KOPT-K1 (cell line): ENCODE measurements around the gene ATXN2.
"Not testable (repeated sequence)": the region's sequence is repeated elsewhere in the genome, so short reads cannot be mapped to it uniquely, and the experiment has no call there.

Source experiments
- H3K27ac ChIP-seq: fragments of 200-600 bp; sonication (generic); 2 replicates; pipeline ENCODE4 v1.5.1; 2016; ENCODE audit warnings: antibody characterized with exemption, mild to moderate bottlenecking, low read depth, low read length; ENCODE audit not compliant: poor library complexity, severe bottlenecking
- H3K36me3 ChIP-seq: fragments of 200-600 bp; sonication (generic); 2 replicates; pipeline ENCODE4 v1.5.1; 2017; ENCODE audit warnings: antibody characterized with exemption, mild to moderate bottlenecking, low read length, moderate library complexity; ENCODE audit not compliant: insufficient read depth
- H3K9me3 ChIP-seq: fragments of 200-600 bp; sonication (generic); 2 replicates; pipeline ENCODE4 v1.5.1; 2017; ENCODE audit warnings: antibody characterized with exemption, low read length, mild to moderate bottlenecking; ENCODE audit not compliant: insufficient read depth, poor library complexity, severe bottlenecking

The ATXN2 gene

GRCh38 chr12:111588010-111588409, 11.1 kb downstream of the ATXN2 start:
- no peaks in the 10 kb centered on the region for H3K9me3 ChIP-seq
- no peak overlapping the region for H3K27ac ChIP-seq
- H3K36me3 ChIP-seq, result 0 out of 2 replicates have a peak, but pooled peaks cover 6% of the 10 kb centered on the region

GRCh38 chr12:111586986-111587385, 12.1 kb downstream of the ATXN2 start:
- Histone ChIP-seq H3K27ac (no peak overlapping the region), H3K36me3 (0 out of 2 replicates have a peak, but pooled peaks cover 6% of the 10 kb centered on the region), H3K9me3 (no peaks in the 10 kb centered on the region)

GRCh38 chr12:111585690-111586089, 13.4 kb downstream of the ATXN2 start:
- Histone ChIP-seq H3K36me3 (0 out of 2 replicates have a peak, but pooled peaks cover 5% of the 10 kb centered on the region), H3K27ac (no peak overlapping the region)

GRCh38 chr12:111584959-111585358, 14.2 kb downstream of the ATXN2 start:
- Histone ChIP-seq H3K9me3 (no peaks in the 10 kb centered on the region), H3K27ac (no peak overlapping the region), H3K36me3 (no peaks in the 10 kb centered on the region)

More at GRCh38 chr12:111585690-111586089, 13.4 kb downstream of the ATXN2 start:
- no peaks in the 10 kb centered on the region for H3K9me3 ChIP-seq

- not testable (repeated sequence) for H3K9me3 ChIP-seq, H3K27ac ChIP-seq, H3K36me3 ChIP-seq
Observed at GRCh38 chr12:111583506-111583905, 15.6 kb downstream of the ATXN2 start.

- H3K36me3 ChIP-seq, result peaks cover 7% of the 10 kb centered on the region; the same call in 1 of the 2 replicates
- no peak overlapping the region for H3K27ac ChIP-seq
- no peaks in the 10 kb centered on the region for H3K9me3 ChIP-seq
Observed at GRCh38 chr12:111582133-111582747, 16.9 kb downstream of the ATXN2 start.

- Histone ChIP-seq H3K36me3 (peaks cover 7% of the 10 kb centered on the region; the same call in 1 of the 2 replicates), H3K27ac (no peak overlapping the region), H3K9me3 (no peaks in the 10 kb centered on the region)
Observed at GRCh38 chr12:111581434-111582132, 17.5 kb downstream of the ATXN2 start.

GRCh38 chr12:111580737-111581136, 18.4 kb downstream of the ATXN2 start:
- Histone ChIP-seq H3K9me3 (no peaks in the 10 kb centered on the region), H3K36me3 (peaks cover 7% of the 10 kb centered on the region; the same call in 1 of the 2 replicates), H3K27ac (no peak overlapping the region)

- Histone ChIP-seq H3K36me3 (peaks cover 10% of the 10 kb centered on the region; the same call in 1 of the 2 replicates), H3K27ac (no peak overlapping the region), H3K9me3 (no peaks in the 10 kb centered on the region)
Observed at GRCh38 chr12:111580119-111580425, 19.0 kb downstream of the ATXN2 start.

GRCh38 chr12:111578971-111579340, 20.2 kb downstream of the ATXN2 start:
- Histone ChIP-seq H3K9me3 (no peaks in the 10 kb centered on the region), H3K27ac (no peak overlapping the region), H3K36me3 (peaks cover 10% of the 10 kb centered on the region; the same call in 1 of the 2 replicates)

- H3K27ac ChIP-seq, result no peak overlapping the region
Observed at GRCh38 chr12:111578276-111578970, 20.7 kb downstream of the ATXN2 start.

GRCh38 chr12:111574797-111575443, 24.2 kb downstream of the ATXN2 start:
- Histone ChIP-seq H3K27ac (no peak overlapping the region), H3K9me3 (no peaks in the 10 kb centered on the region), H3K36me3 (peaks cover 10% of the 10 kb centered on the region; the same call in 1 of the 2 replicates)

More at GRCh38 chr12:111578276-111578970, 20.7 kb downstream of the ATXN2 start:
- H3K36me3 ChIP-seq, result peaks cover 10% of the 10 kb centered on the region; the same call in 1 of the 2 replicates
- H3K9me3 ChIP-seq, result no peaks in the 10 kb centered on the region

- Histone ChIP-seq H3K36me3 (peaks cover 6% of the 10 kb centered on the region; the same call in 1 of the 2 replicates), H3K27ac (no peak overlapping the region), H3K9me3 (no peaks in the 10 kb centered on the region)
Observed at GRCh38 chr12:111573476-111573875, 25.6 kb downstream of the ATXN2 start.

- Histone ChIP-seq H3K27ac (no peak overlapping the region), H3K36me3 (peaks cover 12% of the 10 kb centered on the region; the same call in 1 of the 2 replicates), H3K9me3 (no peaks in the 10 kb centered on the region)
Observed at GRCh38 chr12:111570084-111570961, 28.8 kb downstream of the ATXN2 start.
